ENCODE measurements around the gene TMEM140.

TMEM140 gene

GRCh38 chr7:135162382-135163001 lies 14.6 kb downstream of the TMEM140 start:
- TF ChIP-seq CTCF (IDR thresholded peaks at IDR 0.05), result no peak
- H3K27ac ChIP-seq, result peak overlapping the region in 1 of 2 donors; percentile 74
- no peak for DNase-seq (ENCODE audit: low spot score)

GRCh38 chr7:135164357-135165061 lies 16.6 kb downstream of the TMEM140 start:
- H3K4me3 ChIP-seq, result no peak overlapping the region
- TF ChIP-seq CTCF (IDR thresholded peaks at IDR 0.05), result no peak
- peak overlapping the region in 1 of 2 donors; percentile 58 for H3K27ac ChIP-seq
- no peak for DNase-seq (ENCODE audit: low spot score)

More at GRCh38 chr7:135162382-135163001, 14.6 kb downstream of the TMEM140 start:
- no peak overlapping the region for H3K4me3 ChIP-seq

GRCh38 chr7:135165862-135166261 lies 18.0 kb downstream of the TMEM140 start:
- DNase-seq (ENCODE audit: low spot score), result no peak
- Histone ChIP-seq H3K4me3 (no peak overlapping the region), H3K27ac (peak overlapping the region in 1 of 2 donors; percentile 95)
- TF ChIP-seq CTCF (IDR thresholded peaks at IDR 0.05), result no peak

GRCh38 chr7:135166338-135166990 lies 18.6 kb downstream of the TMEM140 start:
- DNase-seq (ENCODE audit: low spot score), result no peak
- H3K4me3 ChIP-seq, result peak overlapping the region; percentile 8
- TF ChIP-seq CTCF (IDR thresholded peaks at IDR 0.05), result no peak
- H3K27ac ChIP-seq, result peak overlapping the region in 1 of 2 donors; percentile 95

GRCh38 chr7:135167365-135167917 lies 19.6 kb downstream of the TMEM140 start:
- no peak overlapping the region for H3K4me3 ChIP-seq
- no peak for TF ChIP-seq CTCF (IDR thresholded peaks at IDR 0.05)
- H3K27ac ChIP-seq, result peak overlapping the region; percentile 41 to 95
- DNase-seq (ENCODE audit: low spot score), result no peak

GRCh38 chr7:135168001-135168400 lies 20.1 kb downstream of the TMEM140 start:
- TF ChIP-seq CTCF (IDR thresholded peaks at IDR 0.05), result no peak
- DNase-seq (ENCODE audit: low spot score), result no peak
- Histone ChIP-seq H3K4me3 (peak overlapping the region; percentile 86), H3K27ac (peak overlapping the region; percentile 41 to 95)
